Left lung (tissue), 10 donors: ENCODE results near the gene PCAT7. TPM values are rescaled to one million over a fixed set of nuclear protein-coding genes. Genes with fewer than 3 reads are reported as not detected.
"Not testable (repeated sequence)": the region's sequence is repeated elsewhere in the genome, so short reads cannot be mapped to it uniquely, and the experiment has no call there.

Experiments
- ATAC-seq: fragments of 200-7000 bp; cut with Tn5 transposase; one replicate; pipeline ENCODE4 v1.9.1; 2020; ENCODE audit warnings: moderate library complexity
- DNase-seq, 4 donors: peaks; one replicate each; pipeline ENCODE4 v3.0.0-alpha.2; 2013 to 2020
- H3K27ac ChIP-seq, 2 donors: fragments of 200-600 bp; sonication (generic) in 1 of 2; one replicate each; pipeline versions ENCODE4 v1.5.0 to v1.8.0; 2020 to 2021
- H3K27me3 ChIP-seq, 2 donors: fragments of 200-600 bp; sonication (generic) in 1 of 2; one replicate each; pipeline versions ENCODE4 v1.5.0 to v1.8.0; 2020 to 2021
- H3K36me3 ChIP-seq, 2 donors: fragments of 200-600 bp; sonication (generic) in 1 of 2; one replicate each; pipeline versions ENCODE4 v1.5.0 to v1.8.0; 2020 to 2021
- H3K4me1 ChIP-seq, 2 donors: fragments of 200-600 bp; one replicate each; pipeline ENCODE4 v1.8.0; 2021
- H3K4me3 ChIP-seq, 2 donors: fragments of 200-600 bp; sonication (generic) in 1 of 2; one replicate each; pipeline versions ENCODE4 v1.5.0 to v1.8.0; 2020 to 2021; ENCODE audit warnings: mild to moderate bottlenecking in 1 of 2
- H3K9me3 ChIP-seq, 2 donors: fragments of 200-600 bp; sonication (generic) in 1 of 2; one replicate each; pipeline versions ENCODE4 v1.5.0 to v1.8.0; 2020 to 2021
- CTCF ChIP-seq, 2 donors: fragments of 200-600 bp; sonication (generic) in 1 of 2; IDR thresholded peaks; one replicate each; pipeline versions ENCODE4 v1.5.0 to v1.8.0; 2021; ENCODE audit warnings: antibody characterized with exemption in 2 of 2
- intact Hi-C, 2 donors: fragments of 100-400 bp; cut with DNase I; formaldehyde crosslinking; loops; one replicate each; pipeline versions ENCODE4 v1.11.2 to v1.14.2; 2022
- polyA plus RNA-seq, 6 donors: library from polyadenylated mRNA; unstranded; fragments of 120-200 nt; gene quantifications; one replicate each; pipeline ENCODE4 v1.2.1, GENCODE V29; 2013; ENCODE audit not compliant: insufficient read length in 6 of 6
- total RNA-seq, 2 donors: library from RNA; stranded (reverse); fragmentation: NEBNext Ultra II Directional; extraction: Animal tissue kit (Norgen Biotek cat#: 25700); gene quantifications; one replicate each; pipeline ENCODE4 v1.2.1, GENCODE V29; 2021
- donor health status: DM: no; HTN: yes; CAD: no.
- donor health status: DM: no; HTN: no; CAD: no.

The PCAT7 gene
- total and polyA plus RNA-seq, 8 donors = 0.23 to 1.2 (median 0.51) TPM; not detected in 1

GRCh38 chr9:94528886-94529285, 26.0 kb upstream of the PCAT7 start:
- DNase-seq = no peak
- no peak overlapping the region for H3K4me3 ChIP-seq
- ATAC-seq = no peak
- no peaks in the 10 kb centered on the region for H3K4me1 ChIP-seq
- TF ChIP-seq CTCF (IDR thresholded peaks at IDR 0.05) = no peak
- intact Hi-C loops = no loop called here
- peaks cover 0 to 3% of the 10 kb centered on the region in 2 donors for H3K27me3 ChIP-seq
- no peak overlapping the region for H3K27ac ChIP-seq
- no peaks in the 10 kb centered on the region for H3K36me3 ChIP-seq
- H3K9me3 ChIP-seq = no peaks in the 10 kb centered on the region

- DNase-seq (no peak), ATAC-seq (no peak)
- Histone ChIP-seq H3K27me3 (peaks cover 0 to 4% of the 10 kb centered on the region in 2 donors), H3K36me3 (no peaks in the 10 kb centered on the region), H3K27ac (no peak overlapping the region), H3K9me3 (no peaks in the 10 kb centered on the region), H3K4me1 (no peaks in the 10 kb centered on the region), H3K4me3 (no peak overlapping the region)
- intact Hi-C loops = no loop called here
- no peak for TF ChIP-seq CTCF (IDR thresholded peaks at IDR 0.05)
Measured at GRCh38 chr9:94533155-94533554, 21.7 kb upstream of the PCAT7 start.

DNA sequence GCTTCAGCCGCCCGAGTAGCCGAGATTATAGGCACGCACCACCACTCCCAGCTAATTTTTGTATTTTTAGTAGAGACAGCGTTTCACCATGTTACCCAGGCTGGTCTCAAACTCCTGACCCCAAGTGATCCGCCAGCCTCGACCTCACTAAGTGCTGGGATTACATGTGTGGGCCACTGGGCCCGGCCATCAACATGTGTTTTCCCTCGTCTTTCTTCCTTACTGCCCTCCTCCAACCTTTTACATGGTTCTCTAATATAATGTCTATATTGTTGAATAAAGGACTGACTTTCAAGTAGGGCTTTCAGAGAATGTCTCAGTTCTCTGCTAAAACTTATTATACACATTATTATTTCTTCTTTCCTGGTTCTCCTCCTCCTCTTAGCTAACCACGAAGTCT, 21.3 kb upstream of the PCAT7 start:
- Histone ChIP-seq H3K36me3 (no peaks in the 10 kb centered on the region), H3K9me3 (no peaks in the 10 kb centered on the region), H3K4me1 (no peaks in the 10 kb centered on the region), H3K27me3 (peaks cover 0 to 4% of the 10 kb centered on the region in 2 donors), H3K4me3 (no peak overlapping the region), H3K27ac (no peak overlapping the region)
- no peak for TF ChIP-seq CTCF (IDR thresholded peaks at IDR 0.05)
- no peak for DNase-seq
- no peak for ATAC-seq
- intact Hi-C loops = no loop called here

GRCh38 chr9:94534901-94535300, 20.0 kb upstream of the PCAT7 start:
- H3K27ac ChIP-seq = no peak overlapping the region
- no peak for ATAC-seq
- intact Hi-C loops = no loop called here

GRCh38 chr9:94538908-94539307, 16.0 kb upstream of the PCAT7 start:
- no peak overlapping the region for H3K27ac ChIP-seq
- no peak for DNase-seq
- ATAC-seq = no peak

More at GRCh38 chr9:94534901-94535300, 20.0 kb upstream of the PCAT7 start:
- Histone ChIP-seq H3K9me3 (no peaks in the 10 kb centered on the region), H3K4me3 (no peak overlapping the region), H3K27me3 (peaks cover 0 to 4% of the 10 kb centered on the region in 2 donors), H3K36me3 (no peaks in the 10 kb centered on the region), H3K4me1 (no peaks in the 10 kb centered on the region)
- no peak for TF ChIP-seq CTCF (IDR thresholded peaks at IDR 0.05)
- DNase-seq = no peak

GRCh38 chr9:94544335-94544734, 10.5 kb upstream of the PCAT7 start:
- H3K27me3 ChIP-seq, H3K36me3 ChIP-seq, intact Hi-C loops, H3K4me1 ChIP-seq, H3K9me3 ChIP-seq, H3K27ac ChIP-seq, H3K4me3 ChIP-seq, DNase-seq, ATAC-seq: not testable (repeated sequence)

More at GRCh38 chr9:94538908-94539307, 16.0 kb upstream of the PCAT7 start:
- Histone ChIP-seq H3K4me3 (no peak overlapping the region), H3K27me3 (peaks cover 0 to 4% of the 10 kb centered on the region in 2 donors), H3K36me3 (no peaks in the 10 kb centered on the region), H3K9me3 (no peaks in the 10 kb centered on the region), H3K4me1 (no peaks in the 10 kb centered on the region)
- no peak for TF ChIP-seq CTCF (IDR thresholded peaks at IDR 0.05)
- intact Hi-C loops = no loop called here
